ENCODE data around the gene CCDC148.
"Not testable (repeated sequence)": the region's sequence is repeated elsewhere in the genome, so short reads cannot be mapped to it uniquely, and the experiment has no call there.

Gene CCDC148

DNA sequence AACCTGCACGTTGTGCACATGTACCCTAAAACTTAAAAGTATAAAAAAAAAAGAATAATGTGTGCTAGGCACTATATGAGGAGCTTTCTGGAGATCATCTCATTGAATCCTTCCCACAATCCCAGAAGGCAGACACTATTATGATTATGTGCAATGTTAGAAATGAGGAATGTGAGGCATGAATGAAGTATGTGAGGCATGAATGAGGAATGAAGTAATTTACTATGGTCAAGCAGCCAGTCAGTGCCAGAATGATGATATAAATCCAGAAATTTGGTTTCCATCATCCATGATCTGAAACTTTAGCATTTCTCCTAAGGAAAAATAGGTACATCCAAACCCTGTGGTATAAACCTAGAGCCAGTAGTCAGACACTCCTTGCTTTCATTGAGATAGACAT, 42.0 kb downstream of the CCDC148 start:
- DNase-seq, result no peak

DNA sequence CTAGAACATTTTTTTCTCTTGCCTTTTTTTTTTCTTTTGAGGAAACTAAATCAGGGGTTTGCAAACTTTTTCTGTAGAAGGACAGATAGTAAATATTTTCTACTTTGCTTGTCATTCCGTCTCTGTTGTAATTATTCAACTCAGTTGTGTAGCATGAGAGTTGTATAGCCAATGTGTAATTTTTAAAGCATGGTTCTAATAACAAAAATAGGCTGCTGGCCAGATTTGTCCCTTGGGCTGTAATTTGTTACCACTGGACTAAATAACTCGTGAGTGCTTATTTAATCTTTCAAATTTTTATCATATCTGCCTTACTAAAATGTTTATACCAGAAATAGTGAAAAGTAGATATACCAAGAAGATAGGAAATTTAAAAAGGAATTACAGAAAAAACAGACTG, 43.0 kb downstream of the CCDC148 start:
- no peak for DNase-seq

DNA sequence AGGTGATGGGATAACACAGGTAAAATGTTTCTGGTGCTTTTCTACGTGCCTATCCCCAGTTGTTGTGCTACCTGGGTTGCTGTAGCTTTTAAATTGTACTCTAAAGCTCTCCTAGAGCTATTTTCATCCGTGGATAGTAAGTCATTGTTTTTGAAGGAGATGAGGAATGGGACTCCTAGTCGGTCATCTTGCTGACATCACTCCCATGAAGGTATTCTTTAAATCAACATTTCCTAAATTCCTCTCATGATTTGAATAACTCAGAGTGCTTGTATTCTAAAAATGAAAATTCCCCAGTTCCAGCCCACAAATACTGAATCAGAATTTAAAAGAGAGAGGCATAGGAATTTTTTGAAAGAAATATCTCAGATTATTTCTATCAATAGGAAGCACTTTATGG, 44.3 kb downstream of the CCDC148 start:
- no peak for DNase-seq

DNA sequence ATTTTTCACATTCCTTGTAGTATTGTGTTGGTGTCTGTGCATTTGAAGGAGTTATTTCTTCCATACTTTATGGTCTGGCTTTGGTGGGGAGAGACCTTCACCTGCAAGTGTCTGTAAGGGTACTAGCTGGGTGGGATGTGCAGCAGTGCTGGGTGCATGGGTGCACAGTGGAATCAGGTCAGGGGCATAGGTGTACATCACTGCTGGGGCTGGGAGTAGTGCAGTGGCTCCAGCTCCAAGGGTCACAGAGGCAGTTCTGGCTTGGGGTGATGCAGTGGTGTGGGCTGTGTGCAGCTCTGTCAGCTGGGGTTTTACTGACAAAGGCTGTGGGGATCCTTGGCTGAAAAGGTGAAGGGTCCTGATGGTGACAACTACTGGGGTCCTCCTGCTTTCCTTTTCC, 44.8 kb downstream of the CCDC148 start:
- no peak for DNase-seq

DNA sequence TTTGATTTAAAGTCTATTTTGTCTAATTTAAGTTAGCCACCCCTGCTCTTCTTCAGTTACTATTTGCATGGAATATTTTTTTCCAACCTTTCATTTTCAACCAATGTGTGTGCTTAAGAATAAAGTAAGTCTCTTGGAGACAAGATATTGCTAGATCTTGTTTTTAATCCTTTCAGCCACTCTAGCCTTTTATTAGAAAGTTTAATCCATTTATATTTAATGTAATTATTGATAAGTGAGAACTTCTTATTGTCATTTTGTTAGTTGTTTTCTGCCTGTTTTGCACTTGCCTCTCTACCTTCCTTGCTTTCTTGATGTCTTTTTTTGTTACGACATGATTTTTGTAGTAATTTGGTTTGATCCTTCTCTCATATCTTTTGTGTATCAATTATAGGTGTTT, 46.4 kb downstream of the CCDC148 start:
- DNase-seq, result no peak

DNA sequence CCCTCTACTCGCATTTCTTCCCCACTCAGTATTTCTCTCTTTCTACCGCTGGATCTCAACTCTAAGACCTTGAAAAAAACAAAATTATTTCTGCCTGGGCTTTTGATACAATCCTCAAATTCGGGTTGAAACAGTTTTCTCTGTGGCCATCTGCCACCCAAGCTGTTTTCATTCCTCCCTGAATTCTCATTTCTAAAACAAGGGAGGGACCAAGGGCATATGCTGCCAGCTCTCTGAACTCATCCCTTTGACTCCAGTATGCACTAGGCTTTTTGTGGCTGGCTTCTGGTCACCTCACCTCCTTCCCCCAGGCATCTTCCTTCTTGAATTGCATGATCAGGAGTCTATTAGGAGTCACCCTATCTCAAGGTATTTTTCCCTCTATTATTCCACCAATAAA, 49.5 kb downstream of the CCDC148 start:
- DNase-seq, result peak in 1 of 14 donors; percentile 88

DNA sequence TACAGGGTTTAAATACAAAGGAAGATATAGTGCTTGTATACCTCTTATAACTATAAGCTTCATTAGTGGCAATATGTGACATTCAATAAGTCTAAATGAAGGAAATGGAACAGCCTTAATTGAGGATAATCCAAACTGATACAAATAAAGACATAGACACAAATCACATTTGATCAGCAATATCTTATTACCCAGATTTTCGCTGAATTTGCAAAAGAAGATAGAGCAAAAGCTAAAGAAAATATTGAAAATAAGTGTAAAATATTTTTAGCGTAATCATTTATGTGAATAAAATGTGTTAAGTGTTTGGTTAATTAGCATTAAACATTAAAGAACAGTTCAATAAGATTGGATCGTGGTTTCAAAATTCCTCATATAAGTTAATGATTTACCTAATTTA, 51.2 kb downstream of the CCDC148 start:
- no peak for DNase-seq

DNA sequence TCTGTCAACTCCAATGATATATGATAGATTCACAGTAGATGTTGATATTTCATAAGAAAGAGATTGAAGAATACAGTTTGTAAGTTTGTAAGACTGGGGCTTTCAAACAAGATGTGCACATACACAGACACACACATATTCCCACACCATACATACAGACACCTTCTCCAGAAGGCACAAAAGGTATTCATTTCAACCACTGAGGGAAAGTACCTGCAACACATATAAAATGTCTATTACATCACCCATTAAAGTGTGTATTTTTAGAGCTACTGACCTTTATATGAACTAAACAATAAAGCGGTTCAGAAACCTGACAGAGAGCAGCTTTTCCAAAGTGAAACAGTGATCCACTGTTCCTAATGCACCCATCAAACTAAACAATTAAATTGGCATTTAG, 53.3 kb downstream of the CCDC148 start:
- DNase-seq, result no peak

DNA sequence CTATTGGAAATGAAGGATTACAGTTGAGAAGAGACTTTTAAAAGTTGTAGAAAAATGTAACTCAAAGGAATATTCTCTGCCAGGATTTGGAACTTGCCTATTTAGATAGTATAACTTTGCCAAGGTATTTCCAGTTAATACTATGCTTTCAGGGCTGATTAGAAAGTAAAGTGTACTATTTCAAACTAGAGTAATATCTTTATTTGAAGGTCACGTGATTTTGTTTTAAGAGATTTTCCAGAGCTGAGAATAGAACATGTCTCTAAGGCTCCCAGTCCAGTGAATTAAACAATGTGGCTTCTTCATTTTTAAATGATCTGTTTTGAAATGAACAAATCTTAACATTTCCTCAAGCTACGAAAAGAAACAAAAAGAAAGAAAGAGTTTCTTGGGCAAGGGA, 53.9 kb downstream of the CCDC148 start:
- no peak for DNase-seq

DNA sequence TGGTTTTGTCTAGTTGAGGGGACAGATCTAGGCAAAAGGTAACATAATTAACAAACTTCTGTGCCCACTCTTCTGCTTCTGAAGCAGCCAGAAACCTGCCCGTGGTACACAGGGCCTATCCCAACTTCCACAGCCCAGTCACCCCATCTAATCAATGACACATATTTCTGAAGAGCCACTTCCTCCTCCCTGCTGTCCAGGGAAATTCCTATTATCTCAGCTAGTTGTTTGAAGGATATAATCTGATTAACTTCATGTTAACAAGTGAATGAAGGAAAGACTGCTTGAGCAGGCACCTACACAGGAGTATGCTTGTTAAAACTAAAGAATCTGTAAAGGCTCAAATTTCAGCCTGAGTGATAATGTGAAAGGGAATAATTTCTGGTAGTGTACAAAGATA, 61.4 kb downstream of the CCDC148 start:
- no peak for DNase-seq

DNA sequence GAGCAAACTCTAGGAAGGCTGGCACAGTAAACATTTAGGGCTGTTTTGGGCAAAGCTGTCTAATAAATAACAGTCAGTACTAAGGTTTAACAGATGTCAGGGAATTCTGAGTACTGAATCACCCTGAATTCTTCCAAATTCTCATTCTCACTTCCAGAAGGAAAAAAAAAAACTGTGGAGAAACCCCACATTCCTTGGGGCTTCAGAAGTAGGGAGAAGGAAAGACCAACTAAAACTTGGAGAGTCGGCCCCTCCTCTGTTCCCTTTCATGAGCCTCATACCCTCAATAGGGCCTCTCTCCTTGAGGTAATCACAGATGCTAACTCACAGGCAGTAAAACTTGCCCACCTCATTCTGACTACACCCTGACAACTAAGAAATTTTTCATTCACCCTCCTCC, 62.1 kb downstream of the CCDC148 start:
- no peak for DNase-seq

DNA sequence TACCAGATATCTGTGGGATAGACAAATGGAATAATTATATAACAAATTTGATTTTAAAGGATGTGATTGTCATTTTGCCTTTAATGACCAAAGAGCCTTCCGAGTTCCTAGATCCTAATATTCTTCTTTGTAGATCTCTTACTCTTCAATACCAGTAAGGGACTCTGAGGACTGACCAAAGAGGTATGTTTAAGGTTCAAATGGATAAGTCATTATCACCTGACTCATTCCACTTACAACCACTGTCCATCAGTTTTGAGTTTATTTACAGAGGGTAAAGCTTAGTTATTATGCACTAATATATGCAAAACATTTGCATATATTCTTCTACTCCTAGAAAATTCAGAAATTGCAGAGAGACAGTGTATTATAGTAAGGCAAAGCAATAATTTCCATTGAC, 62.7 kb downstream of the CCDC148 start:
- no peak for DNase-seq

DNA sequence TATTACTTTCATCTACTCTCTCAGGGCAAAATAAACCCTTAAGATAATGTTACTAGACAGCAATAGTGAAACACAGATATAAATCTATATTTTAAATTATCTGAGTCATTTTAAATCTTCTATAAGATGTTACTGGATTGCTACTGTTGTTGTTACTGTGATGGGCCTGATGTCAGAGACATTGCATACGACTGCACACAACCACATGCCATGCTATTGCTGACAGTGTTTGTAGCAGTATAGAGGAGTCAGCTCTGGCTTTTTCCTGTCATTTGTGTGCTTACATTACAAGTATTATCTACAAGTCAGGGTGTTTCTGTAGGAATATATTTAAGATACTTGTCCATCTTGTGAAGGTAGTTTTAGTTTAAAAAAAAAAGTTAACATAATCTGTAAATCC, 63.9 kb downstream of the CCDC148 start:
- no peak for DNase-seq

DNA sequence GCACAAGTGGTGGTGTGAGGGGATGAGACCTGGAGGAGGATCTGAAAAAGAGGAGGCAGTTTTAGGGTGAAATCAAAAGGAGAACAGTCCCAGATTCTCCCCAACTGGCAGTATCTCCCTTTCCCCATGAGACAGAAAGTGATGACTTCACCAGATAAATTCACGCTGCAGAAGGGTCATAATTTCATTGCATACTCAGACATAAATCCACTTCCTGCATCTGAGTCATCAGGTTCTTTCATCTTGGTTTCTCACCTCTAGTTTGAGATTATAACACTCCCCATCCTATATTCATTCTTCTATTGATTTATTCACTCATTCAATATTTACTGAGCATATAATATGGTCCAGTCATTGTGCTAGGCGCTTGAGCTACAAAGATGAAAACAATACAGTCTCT, 64.7 kb downstream of the CCDC148 start:
- no peak for DNase-seq

DNA sequence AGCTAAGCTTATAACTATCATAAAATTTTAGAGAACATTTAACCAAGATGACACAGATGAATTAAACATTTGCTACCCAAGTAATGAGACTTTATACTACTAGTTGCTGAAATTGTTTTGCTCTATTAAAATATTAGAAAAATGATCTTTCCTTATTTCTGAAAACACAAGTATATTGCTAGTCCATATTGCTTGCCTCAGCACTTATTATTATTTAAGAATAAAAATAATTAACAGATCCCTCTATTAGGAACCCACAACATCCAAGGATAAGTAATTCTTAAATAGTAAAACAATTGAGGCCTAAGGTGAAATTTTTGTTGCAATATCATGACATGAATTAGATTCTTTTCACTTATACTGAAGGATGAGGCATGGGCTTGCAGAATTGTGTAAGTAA, 65.2 kb downstream of the CCDC148 start:
- no peak for DNase-seq

DNA sequence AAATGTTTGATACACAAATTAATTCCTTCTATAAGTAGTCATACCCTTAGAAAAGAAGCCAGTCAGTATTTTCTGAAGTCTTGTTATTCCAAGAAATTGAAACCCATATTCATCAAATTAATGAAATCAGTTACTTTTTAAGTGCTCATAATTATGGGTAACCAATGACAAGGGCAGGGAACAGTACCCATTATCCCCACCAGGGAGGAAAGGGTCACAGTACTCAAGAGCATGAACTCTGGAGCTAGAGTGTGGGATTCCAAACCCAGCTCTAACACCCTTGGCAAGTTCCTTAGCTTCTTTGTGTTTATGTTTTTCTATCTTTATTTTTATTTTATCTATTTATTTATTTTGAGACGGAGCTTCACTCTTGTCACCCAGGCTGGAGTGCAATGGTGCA, 68.4 kb downstream of the CCDC148 start:
- no peak for DNase-seq

DNA sequence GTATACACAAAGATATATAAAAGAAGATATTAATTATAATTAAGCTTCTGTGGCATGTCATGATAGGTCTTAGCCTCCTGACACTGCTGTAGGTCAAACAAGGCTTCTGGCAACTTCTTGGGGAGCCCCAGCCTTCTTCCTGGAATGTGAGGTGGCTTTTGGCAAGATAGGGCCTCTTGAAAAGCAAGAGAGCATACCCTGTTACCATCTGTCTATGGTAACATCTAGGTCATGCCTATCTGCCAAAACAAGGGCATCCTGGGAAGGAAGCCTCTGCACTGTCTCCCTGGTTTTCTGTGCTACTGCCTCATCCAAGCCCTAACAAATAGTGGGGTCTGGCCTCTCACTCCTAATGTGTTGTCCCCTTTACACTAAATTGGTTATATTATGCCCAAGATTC, 70.9 kb downstream of the CCDC148 start:
- peak in 1 of 14 donors; percentile 40 for DNase-seq

DNA sequence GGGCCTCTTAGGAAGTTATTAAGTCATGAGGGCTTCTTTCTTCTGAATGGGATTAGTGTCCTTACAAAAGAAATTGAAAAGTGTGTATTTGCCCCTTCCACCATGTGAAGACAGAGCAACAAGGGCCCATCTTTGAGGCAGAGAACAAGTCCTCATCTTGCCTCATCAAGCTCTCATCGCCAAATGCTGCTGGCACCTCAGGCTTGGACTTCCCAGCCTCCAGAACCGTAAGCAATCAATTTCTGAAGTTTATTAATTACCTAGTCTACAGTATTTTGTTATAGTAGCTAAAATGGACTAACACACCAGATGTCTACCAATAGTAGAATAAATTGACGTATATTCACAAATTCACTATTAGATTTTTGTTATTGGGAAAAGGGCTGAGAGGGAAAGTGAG, 74.6 kb downstream of the CCDC148 start:
- DNase-seq, result no peak

DNA sequence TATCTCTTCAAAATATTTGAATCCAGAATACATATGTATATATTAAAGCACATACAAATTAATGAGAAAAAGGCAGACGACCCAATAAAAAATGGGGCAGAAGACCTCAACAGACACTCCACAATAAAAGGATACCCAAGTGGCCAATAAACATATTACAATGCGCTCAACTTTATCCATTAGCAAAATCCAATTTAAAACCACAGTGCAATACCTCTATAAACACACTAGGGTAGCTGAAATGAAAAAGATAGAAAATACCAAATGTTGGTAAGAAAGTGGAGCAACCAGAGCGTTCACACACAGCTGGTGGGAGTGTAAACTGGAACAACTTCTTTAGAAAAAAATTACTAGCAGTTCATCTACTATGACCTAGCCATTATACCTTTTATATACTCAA, 75.3 kb downstream of the CCDC148 start:
- no peak for DNase-seq

DNA sequence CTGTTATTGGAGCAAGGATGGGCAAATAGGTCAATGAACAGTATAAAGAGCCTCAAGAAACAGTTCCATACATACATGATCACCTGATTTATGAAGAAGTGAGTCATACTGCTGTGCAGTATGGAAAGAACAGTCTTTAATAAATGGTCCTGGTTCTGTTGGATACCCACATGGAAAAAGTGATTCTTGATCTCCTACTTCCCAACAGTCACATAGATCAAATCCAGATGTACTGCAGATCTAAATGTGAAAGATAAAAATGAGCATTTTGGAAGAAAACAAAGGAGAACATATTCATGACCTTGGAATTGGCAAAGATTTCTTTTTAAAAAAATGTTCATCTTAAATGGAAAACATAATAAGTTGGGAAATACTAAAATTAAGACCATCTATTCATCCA, 75.8 kb downstream of the CCDC148 start:
- no peak for DNase-seq

DNA sequence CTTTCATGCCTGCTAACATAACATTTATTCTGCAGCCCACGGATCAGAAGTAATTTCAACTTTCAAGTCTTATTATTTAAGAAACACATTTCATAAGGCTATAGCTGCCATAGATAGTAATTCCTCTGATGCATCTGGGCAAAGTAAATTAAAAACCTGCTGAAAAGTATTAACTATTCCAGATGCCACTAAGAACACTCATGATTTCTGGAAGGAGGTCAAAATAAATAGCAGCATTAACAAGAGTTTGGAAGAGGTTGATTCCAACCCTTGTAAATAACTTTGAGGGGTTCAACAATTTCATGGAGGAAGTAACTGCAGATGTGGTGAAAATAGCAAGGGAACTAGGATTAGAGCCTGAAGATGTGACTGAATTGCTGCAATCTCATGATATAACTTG, 77.6 kb downstream of the CCDC148 start:
- DNase-seq, result no peak

DNA sequence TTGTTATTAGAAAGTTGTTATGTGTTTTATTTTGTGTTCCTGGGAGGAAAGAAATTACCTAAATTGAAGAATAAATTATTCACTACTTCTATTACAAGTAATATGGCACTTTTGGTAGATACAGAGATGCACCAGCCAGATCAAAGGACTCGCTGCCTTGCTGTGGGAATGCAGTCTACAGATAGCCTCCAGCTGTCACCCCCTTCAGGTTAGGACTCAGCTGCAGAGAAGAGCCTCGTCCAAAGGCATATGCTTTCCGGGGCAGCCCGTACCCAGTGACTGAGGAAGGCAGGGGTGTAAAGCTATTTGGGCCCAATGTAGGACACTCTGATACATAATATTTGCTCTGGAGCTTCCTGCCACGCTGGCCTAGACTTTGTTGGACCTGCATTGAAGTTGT, 90.2 kb downstream of the CCDC148 start:
- no peak for DNase-seq

DNA sequence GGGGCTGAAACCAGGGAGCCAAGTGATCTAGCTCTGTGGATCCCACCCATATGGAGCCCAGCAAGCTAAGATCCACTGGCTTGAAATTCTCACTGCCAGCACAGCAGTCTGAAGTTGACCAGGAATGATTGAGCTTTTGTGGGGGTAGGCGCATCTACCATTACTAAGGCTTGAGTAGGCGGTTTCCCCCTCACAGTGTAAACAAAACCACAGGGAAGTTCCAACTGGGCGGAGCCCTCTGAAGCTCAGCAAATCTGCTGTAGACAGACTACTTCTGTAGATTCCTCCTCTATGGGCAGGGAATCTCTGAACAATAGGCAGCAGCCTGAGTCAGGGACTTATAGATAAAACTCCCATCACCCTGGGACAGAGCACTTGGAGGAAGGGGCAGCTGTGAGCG, 96.7 kb downstream of the CCDC148 start:
- DNase-seq, result no peak

DNA sequence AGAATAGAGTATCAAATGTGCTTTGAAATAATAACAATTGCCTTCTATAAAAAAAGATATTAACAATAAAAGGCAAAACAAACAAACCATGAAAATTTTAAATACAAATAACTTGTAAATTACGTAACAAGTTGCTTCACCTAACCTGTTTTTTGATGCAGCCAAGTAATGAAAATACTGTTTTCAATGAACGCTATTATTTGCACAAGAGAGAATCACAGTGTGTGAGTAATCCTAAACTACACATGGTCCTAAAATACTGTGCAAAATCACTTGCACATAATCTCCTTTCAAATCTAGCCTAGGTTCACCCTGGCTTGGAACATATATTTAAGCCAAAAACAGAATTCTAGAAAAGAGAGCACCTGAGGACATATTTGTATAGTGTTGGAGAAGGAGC, 98.9 kb downstream of the CCDC148 start:
- DNase-seq, result no peak

DNA sequence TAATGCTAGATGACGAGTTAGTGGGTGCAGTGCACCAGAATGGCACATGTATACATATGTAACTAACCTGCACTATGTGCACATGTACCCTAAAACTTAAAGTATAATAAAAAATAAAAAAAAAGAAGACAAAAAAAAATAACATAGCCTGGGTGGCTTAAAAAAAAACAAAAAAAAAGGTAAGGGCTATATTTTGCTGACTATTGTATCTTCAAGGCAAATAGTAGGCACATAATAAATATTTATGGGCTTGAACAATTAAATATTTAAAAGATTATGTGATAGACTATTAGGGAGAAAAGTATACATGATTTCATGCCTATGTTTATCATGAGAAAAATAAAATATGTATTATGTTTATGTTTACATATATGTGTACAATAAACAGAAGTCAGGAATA, 99.4 kb downstream of the CCDC148 start:
- no peak for DNase-seq

DNA sequence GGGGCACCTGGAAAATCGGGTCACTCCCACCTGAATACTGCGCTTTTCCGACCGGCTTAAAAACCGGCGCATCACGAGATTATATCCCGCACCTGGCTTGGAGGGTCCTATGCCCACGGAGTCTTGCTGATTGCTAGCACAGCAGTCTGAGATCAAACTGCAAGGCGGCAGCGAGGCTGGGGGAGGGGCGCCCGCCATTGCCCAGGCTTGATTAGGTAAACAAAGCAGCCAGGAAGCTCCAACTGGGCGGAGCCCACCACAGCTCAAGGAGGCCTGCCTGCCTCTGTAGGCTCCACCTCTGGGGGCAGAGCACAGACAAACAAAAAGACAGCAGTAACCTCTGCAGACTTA, 105.1 kb downstream of the CCDC148 start:
- not testable (repeated sequence) for DNase-seq

Data from C1 segment of cervical spinal cord (tissue), 14 donors.